Measurements from ENCODE around the gene SH3PXD2A. TPM values are rescaled to one million over a fixed set of nuclear protein-coding genes. Genes with fewer than 3 reads are reported as not detected.

Gene SH3PXD2A
- total RNA-seq, 1 donor from 2014 or later = 2.3 TPM

DNA sequence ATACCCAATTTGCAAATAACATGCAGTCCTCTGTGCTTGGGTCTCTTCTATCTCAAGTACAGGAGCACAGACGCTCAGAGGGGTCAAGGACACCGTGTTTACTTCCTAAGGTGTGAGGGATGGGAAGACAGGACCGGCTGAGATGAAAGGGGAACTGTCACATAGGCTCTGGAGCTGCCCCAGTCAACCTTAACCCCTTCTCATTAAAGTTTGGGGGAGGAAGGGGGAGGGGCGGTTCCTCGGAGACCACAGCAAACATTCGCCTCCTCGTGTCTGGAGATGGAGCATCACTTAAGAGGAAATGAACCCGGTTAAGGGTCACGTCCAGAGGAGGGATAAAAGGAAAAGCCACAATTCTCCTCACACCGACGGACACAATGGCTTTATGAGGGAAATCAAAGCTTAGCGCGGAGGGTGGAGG is 1.1 kb downstream of the SH3PXD2A start:
- peak overlapping the region; percentile 80 for H3K27ac Mint-ChIP-seq
- H3K9me3 ChIP-seq (ENCODE audit: low read depth) = no peaks in the 10 kb centered on the region
- no peaks in the 10 kb centered on the region for H3K79me2 ChIP-seq (ENCODE audit: low read depth)
- DNase-seq (ENCODE audit: low spot score) = peak; percentile 65
- peaks cover 18% of the 10 kb centered on the region for H3K4me1 ChIP-seq
- TF ChIP-seq CTCF (IDR thresholded peaks at IDR 0.05) (no peak), EZH2phosphoT487 (IDR thresholded peaks at IDR 0.05) (no peak), EZH2 (IDR thresholded peaks at IDR 0.05) (no peak)
- no peaks in the 10 kb centered on the region for H3K9me3 Mint-ChIP-seq
- H3K4me3 Mint-ChIP-seq = peak overlapping the region; percentile 95
- H3K27me3 Mint-ChIP-seq (ENCODE audit: insufficient read depth, low read depth) = peaks cover 12% of the 10 kb centered on the region
- peak overlapping the region; percentile 93 for H3K4me2 ChIP-seq
- H3K27me3 ChIP-seq = peaks cover 69% of the 10 kb centered on the region
- no peak overlapping the region for H3K9ac ChIP-seq
- H3K4me3 ChIP-seq = peak overlapping the region; percentile 67
- H3K36me3 Mint-ChIP-seq = peaks cover 7% of the 10 kb centered on the region
- H3K4me1 Mint-ChIP-seq = peaks cover 54% of the 10 kb centered on the region
- peaks cover 23% of the 10 kb centered on the region for H4K20me1 ChIP-seq (ENCODE audit: low read depth)
- H3F3A ChIP-seq (ENCODE audit: low read depth) = peaks cover 18% of the 10 kb centered on the region
- no peaks in the 10 kb centered on the region for H3K36me3 ChIP-seq
- peak overlapping the region; percentile 13 for H2AFZ ChIP-seq (replicated peaks)
- H3K27ac ChIP-seq = no peak overlapping the region

- H4K20me1 ChIP-seq (ENCODE audit: low read depth) = peaks cover 23% of the 10 kb centered on the region
- H3K9me3 ChIP-seq (ENCODE audit: low read depth) = no peaks in the 10 kb centered on the region
- H3K4me2 ChIP-seq = peak overlapping the region; percentile 93
- H3K79me2 ChIP-seq (ENCODE audit: low read depth) = no peaks in the 10 kb centered on the region
- no peak overlapping the region for H3K9ac ChIP-seq
- peaks cover 69% of the 10 kb centered on the region for H3K27me3 ChIP-seq
- H3K27ac ChIP-seq = no peak overlapping the region
- H3K36me3 Mint-ChIP-seq = peaks cover 7% of the 10 kb centered on the region
- H3K4me1 Mint-ChIP-seq = peaks cover 51% of the 10 kb centered on the region
- no peak overlapping the region for H2AFZ ChIP-seq (replicated peaks)
- H3F3A ChIP-seq (ENCODE audit: low read depth) = peaks cover 18% of the 10 kb centered on the region
- no peak for DNase-seq (ENCODE audit: low spot score)
- peak overlapping the region; percentile 67 for H3K4me3 ChIP-seq
- peaks cover 18% of the 10 kb centered on the region for H3K4me1 ChIP-seq
- peak overlapping the region; percentile 95 for H3K4me3 Mint-ChIP-seq
- H3K9me3 Mint-ChIP-seq = no peaks in the 10 kb centered on the region
- H3K36me3 ChIP-seq = no peaks in the 10 kb centered on the region
- peaks cover 10% of the 10 kb centered on the region for H3K27me3 Mint-ChIP-seq (ENCODE audit: insufficient read depth, low read depth)
- H3K27ac Mint-ChIP-seq = peak overlapping the region; percentile 80
- TF ChIP-seq CTCF (IDR thresholded peaks at IDR 0.05) (no peak), EZH2phosphoT487 (IDR thresholded peaks at IDR 0.05) (no peak)
Observed at GRCh38 chr10:103853428-103854264, 1.7 kb downstream of the SH3PXD2A start.

DNA sequence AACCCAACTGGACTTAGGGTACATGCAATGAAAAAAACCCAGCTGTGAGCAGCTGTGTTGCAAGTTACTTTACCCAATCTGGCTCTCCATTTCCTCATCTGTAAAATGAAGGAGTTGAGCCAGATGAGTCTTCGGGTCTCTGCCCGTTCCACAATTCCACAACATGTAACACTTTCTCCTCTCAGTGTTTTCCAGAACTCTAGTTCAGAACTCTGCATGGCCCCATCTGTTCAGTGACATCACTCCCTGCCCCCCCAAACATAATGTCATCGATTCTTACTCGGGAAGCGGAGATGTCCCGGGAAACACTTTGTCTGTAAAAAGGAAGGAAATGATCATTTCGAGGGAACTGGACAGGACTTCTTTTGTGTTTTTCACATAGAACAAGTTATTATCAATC is 2.5 kb downstream of the SH3PXD2A start:
- peaks cover 53% of the 10 kb centered on the region for H3K4me1 Mint-ChIP-seq

More for the DNA sequence above, 2.5 kb downstream of the SH3PXD2A start:
- Mint-ChIP-seq H3K27me3 (ENCODE audit: insufficient read depth, low read depth) (peaks cover 7% of the 10 kb centered on the region), H3K4me3 (peak overlapping the region; percentile 95), H3K27ac (no peak overlapping the region), H3K9me3 (no peaks in the 10 kb centered on the region), H3K36me3 (peaks cover 7% of the 10 kb centered on the region)
- Histone ChIP-seq H3F3A (ENCODE audit: low read depth) (peaks cover 18% of the 10 kb centered on the region), H4K20me1 (ENCODE audit: low read depth) (peaks cover 23% of the 10 kb centered on the region), H2AFZ (replicated peaks) (no peak overlapping the region), H3K4me3 (no peak overlapping the region), H3K27me3 (peaks cover 63% of the 10 kb centered on the region), H3K9me3 (ENCODE audit: low read depth) (no peaks in the 10 kb centered on the region), H3K79me2 (ENCODE audit: low read depth) (no peaks in the 10 kb centered on the region), H3K36me3 (no peaks in the 10 kb centered on the region), H3K9ac (no peak overlapping the region), H3K4me1 (peaks cover 18% of the 10 kb centered on the region), H3K4me2 (no peak overlapping the region), H3K27ac (no peak overlapping the region)
- TF ChIP-seq CTCF (IDR thresholded peaks at IDR 0.05) = no peak
- TF ChIP-seq EZH2 (IDR thresholded peaks at IDR 0.05) = no peak
- no peak for TF ChIP-seq EZH2phosphoT487 (IDR thresholded peaks at IDR 0.05)
- DNase-seq (ENCODE audit: low spot score) = no peak

All from neural progenitor cell (in vitro differentiated cells).